C4-2B (cell line): Measurements from ENCODE around the gene EPHA7.

ENCODE experiments used
- CTCF ChIP-seq: fragments of 450-650 bp; conservative IDR thresholded peaks from 2 replicates; pipeline ENCODE4 v1.5.1; 2017; ENCODE audit warnings: mild to moderate bottlenecking
- ZFX ChIP-seq: fragments of 450-650 bp; IDR thresholded peaks from 2 replicates; pipeline ENCODE4 v1.6.1; 2017

GRCh38 chr6:93416571-93417420, 2.6 kb downstream of the EPHA7 start:
- TF ChIP-seq CTCF (no peak), ZFX (no peak)
